Measurements from ENCODE around the gene YIF1A. TPM values are rescaled to one million over a fixed set of nuclear protein-coding genes. Genes with fewer than 3 reads are reported as not detected.
"Not testable (repeated sequence)": the region's sequence is repeated elsewhere in the genome, so short reads cannot be mapped to it uniquely, and the experiment has no call there.

The YIF1A gene
- polyA plus RNA-seq, 1 of the 3 experiments (the other 2 are of a cell fraction): 123 TPM

DNA sequence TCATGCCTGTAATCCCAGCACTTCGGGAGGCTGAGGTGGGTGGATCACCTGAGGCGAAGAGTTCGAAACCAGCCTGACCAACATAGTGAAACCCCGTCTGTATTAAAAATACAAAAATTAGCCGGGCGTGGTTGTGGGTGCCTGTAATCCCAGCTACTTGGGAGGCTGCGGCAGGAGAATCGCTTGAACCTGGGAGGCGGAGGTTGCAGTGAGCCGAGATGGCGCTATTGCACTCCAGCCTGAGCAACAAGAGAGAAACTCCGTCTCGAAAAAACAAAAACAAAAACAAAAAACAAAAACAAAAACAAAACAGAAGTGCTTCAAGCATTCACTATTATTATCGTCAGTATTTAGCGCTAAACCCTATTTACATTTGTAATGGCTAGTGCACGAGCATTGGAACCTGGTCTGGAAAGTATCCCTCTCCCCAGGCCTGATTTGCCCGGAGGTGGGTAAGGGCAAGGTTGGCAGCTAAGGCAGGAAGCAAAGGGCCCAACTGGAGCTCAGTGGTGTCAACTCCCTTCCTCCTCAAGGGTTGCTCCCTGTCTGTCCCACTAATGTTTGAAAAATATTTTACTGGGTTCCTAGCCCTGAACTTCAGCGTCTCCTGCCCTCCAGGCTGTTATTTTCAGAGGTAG, 22.0 kb upstream of the YIF1A start:
- WGBS (ENCODE audit: low lambda C conversion rate): 91% methylated on average over 18 of the region's 18 CpGs
- POLR2A ChIA-PET: interaction anchor here (0.8 to 3.1 kb wide), 6 partner anchors 11 to 52 kb away, joined by 3 to 33 read pairs (median 6); partner anchors contain the start of gene RIN1

DNA sequence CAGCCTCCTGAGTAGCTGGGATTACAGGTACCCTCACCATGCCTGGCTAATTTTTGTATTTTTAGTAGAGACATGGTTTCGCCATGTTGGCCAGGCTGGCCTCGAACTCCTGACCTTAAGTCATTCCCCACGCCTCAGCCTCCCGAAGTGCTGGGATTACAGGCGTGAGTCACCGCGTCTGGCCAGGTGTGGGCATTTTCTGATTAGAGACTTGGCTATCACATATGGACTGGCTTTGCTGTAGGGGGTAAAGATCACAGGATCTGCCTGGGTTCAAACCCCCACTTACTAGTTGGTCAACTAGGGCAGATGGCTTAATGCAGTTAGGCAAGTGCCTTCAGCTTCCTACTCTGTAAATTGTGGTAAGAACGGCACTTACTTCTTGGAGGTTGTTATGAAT, 21.4 kb upstream of the YIF1A start:
- TF ChIP-seq SMC3 (IDR thresholded peaks at IDR 0.05; ENCODE audit: low read depth, low read length): no peak
- peaks cover 11 to 32% of the 10 kb centered on the region in 2 experiments; a peak in 2 of 4 replicates for H3K4me1 ChIP-seq (ENCODE audit: control insufficient read depth in 1 of 2, insufficient read depth in 2 of 2, low read depth in 1 of 2, low read length in 1 of 2)
- ChIA-PET POLR2A (interaction anchor here (1.1 kb wide), 1 partner anchor 21 kb away, joined by 4 read pairs; no protein-coding TSS in a partner anchor), CTCF (interaction anchor here (1.4 to 12.4 kb wide), 10 partner anchors 11 to 100 kb away, joined by 4 to 280 read pairs (median 44); partner anchors contain the start of genes B4GAT1, BRMS1, CNIH2 and RIN1)
- H3K79me2 ChIP-seq (ENCODE audit: insufficient read depth): no peaks in the 10 kb centered on the region
- H3K4me3 ChIP-seq (ENCODE audit: low read depth in 2 of 2, low read length in 1 of 2): no peak overlapping the region
- no peaks in the 10 kb centered on the region for H4K20me1 ChIP-seq (ENCODE audit: insufficient read depth)
- H2AFZ ChIP-seq (ENCODE audit: low read depth): no peak overlapping the region
- no peak overlapping the region for H3K27ac ChIP-seq (ENCODE audit: low read depth in 2 of 2, low read length in 1 of 2)
- H3K9me2 ChIP-seq: no peaks in the 10 kb centered on the region
- no peaks in the 10 kb centered on the region for H3K27me3 ChIP-seq (ENCODE audit: insufficient read depth)
- no peak for DNase-seq
- H3K36me3 ChIP-seq (replicated peaks in 1 of 2; ENCODE audit: control insufficient read depth in 1 of 2, insufficient read depth in 2 of 2, low read length in 1 of 2): no peaks in the 10 kb centered on the region
- WGBS (ENCODE audit: low lambda C conversion rate): 92% methylated on average over 8 of the region's 8 CpGs
- no peak overlapping the region for H3K4me2 ChIP-seq
- H3K9ac ChIP-seq: no peak overlapping the region
- no peaks in the 10 kb centered on the region for H3K9me3 ChIP-seq
- H3F3A ChIP-seq (replicated peaks; ENCODE audit: insufficient read depth): peaks cover 15% of the 10 kb centered on the region

More for the DNA sequence above, 22.0 kb upstream of the YIF1A start:
- DNase-seq; H2AFZ ChIP-seq (ENCODE audit: low read depth); H3K79me2 ChIP-seq (ENCODE audit: insufficient read depth); H4K20me1 ChIP-seq (ENCODE audit: insufficient read depth); H3K4me3 ChIP-seq (ENCODE audit: low read depth in 2 of 2, low read length in 1 of 2); H3K9me3 ChIP-seq; H3K27me3 ChIP-seq (ENCODE audit: insufficient read depth); H3K9me2 ChIP-seq; H3K4me2 ChIP-seq; H3K27ac ChIP-seq (ENCODE audit: low read depth in 2 of 2, low read length in 1 of 2); H3K36me3 ChIP-seq (replicated peaks in 1 of 2; ENCODE audit: control insufficient read depth in 1 of 2, insufficient read depth in 2 of 2, low read length in 1 of 2); H3K9ac ChIP-seq: not testable (repeated sequence)
- Histone ChIP-seq H3K4me1 (ENCODE audit: control insufficient read depth in 1 of 2, insufficient read depth in 2 of 2, low read depth in 1 of 2, low read length in 1 of 2) (peaks cover 11 to 38% of the 10 kb centered on the region in 2 experiments; a peak in 2 of 4 replicates), H3F3A (replicated peaks; ENCODE audit: insufficient read depth) (peaks cover 15% of the 10 kb centered on the region)
- CTCF ChIA-PET: interaction anchor here (0.6 to 12.4 kb wide), 37 partner anchors 11 to 174 kb away, joined by 3 to 280 read pairs (median 4); partner anchors contain the start of genes B4GAT1, BRMS1, CNIH2 and DPP3

DNA sequence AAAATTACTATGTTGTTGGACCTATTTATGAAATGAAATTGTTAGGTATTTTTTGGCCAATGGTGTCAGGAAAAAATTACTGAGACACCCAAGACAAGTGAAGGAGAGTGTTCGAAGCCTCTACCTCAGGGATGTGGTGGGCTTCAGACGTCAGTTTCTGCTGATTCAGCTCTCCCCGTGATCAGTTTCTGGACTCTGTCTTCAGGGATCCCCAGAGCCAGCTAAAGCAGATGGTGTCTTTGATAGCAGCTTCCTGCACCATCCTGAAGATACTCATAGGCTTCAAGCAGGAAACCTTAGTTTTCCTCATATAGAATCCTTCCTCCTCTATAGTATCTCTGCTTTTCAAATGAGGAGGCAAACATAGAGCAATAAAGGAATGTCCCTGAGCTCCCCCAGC, 20.5 kb upstream of the YIF1A start:
- no peaks in the 10 kb centered on the region for H3K79me2 ChIP-seq (ENCODE audit: insufficient read depth)
- no peaks in the 10 kb centered on the region for H3K9me3 ChIP-seq
- ChIA-PET POLR2A (interaction anchor here (1.1 kb wide), 1 partner anchor 20 kb away, joined by 4 read pairs; no protein-coding TSS in a partner anchor), CTCF (interaction anchor here (0.8 to 12.4 kb wide), 7 partner anchors 10 to 79 kb away, joined by 3 to 280 read pairs (median 46); partner anchors contain the start of genes B4GAT1, CNIH2 and RIN1)
- no peak overlapping the region for H3K4me3 ChIP-seq (ENCODE audit: low read depth in 2 of 2, low read length in 1 of 2)
- H3K9me2 ChIP-seq: no peaks in the 10 kb centered on the region
- no peak overlapping the region for H2AFZ ChIP-seq (ENCODE audit: low read depth)
- no peaks in the 10 kb centered on the region for H4K20me1 ChIP-seq (ENCODE audit: insufficient read depth)
- 54% methylated on average over 3 of the region's 3 CpGs for WGBS (ENCODE audit: low lambda C conversion rate)
- no peak overlapping the region for H3K27ac ChIP-seq (ENCODE audit: low read depth in 2 of 2, low read length in 1 of 2)
- DNase-seq: no peak
- no peak overlapping the region for H3K4me2 ChIP-seq
- H3K27me3 ChIP-seq (ENCODE audit: insufficient read depth): no peaks in the 10 kb centered on the region
- H3K4me1 ChIP-seq (ENCODE audit: control insufficient read depth in 1 of 2, insufficient read depth in 2 of 2, low read depth in 1 of 2, low read length in 1 of 2): peaks cover 11 to 23% of the 10 kb centered on the region in 2 experiments; a peak in 2 of 4 replicates
- no peak overlapping the region for H3K9ac ChIP-seq
- no peaks in the 10 kb centered on the region for H3K36me3 ChIP-seq (replicated peaks in 1 of 2; ENCODE audit: control insufficient read depth in 1 of 2, insufficient read depth in 2 of 2, low read length in 1 of 2)
- H3F3A ChIP-seq (replicated peaks; ENCODE audit: insufficient read depth): peaks cover 15% of the 10 kb centered on the region
- TF ChIP-seq, protein P1, sequence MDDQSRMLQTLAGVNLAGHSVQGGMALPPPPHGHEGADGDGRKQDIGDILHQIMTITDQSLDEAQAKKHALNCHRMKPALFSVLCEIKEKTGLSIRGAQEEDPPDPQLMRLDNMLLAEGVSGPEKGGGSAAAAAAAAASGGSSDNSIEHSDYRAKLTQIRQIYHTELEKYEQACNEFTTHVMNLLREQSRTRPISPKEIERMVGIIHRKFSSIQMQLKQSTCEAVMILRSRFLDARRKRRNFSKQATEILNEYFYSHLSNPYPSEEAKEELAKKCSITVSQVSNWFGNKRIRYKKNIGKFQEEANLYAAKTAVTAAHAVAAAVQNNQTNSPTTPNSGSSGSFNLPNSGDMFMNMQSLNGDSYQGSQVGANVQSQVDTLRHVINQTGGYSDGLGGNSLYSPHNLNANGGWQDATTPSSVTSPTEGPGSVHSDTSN (IDR thresholded peaks at IDR 0.05): no peak
- TF ChIP-seq, protein P2, sequence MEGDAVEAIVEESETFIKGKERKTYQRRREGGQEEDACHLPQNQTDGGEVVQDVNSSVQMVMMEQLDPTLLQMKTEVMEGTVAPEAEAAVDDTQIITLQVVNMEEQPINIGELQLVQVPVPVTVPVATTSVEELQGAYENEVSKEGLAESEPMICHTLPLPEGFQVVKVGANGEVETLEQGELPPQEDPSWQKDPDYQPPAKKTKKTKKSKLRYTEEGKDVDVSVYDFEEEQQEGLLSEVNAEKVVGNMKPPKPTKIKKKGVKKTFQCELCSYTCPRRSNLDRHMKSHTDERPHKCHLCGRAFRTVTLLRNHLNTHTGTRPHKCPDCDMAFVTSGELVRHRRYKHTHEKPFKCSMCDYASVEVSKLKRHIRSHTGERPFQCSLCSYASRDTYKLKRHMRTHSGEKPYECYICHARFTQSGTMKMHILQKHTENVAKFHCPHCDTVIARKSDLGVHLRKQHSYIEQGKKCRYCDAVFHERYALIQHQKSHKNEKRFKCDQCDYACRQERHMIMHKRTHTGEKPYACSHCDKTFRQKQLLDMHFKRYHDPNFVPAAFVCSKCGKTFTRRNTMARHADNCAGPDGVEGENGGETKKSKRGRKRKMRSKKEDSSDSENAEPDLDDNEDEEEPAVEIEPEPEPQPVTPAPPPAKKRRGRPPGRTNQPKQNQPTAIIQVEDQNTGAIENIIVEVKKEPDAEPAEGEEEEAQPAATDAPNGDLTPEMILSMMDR (IDR thresholded peaks at IDR 0.05): no peak
- TF ChIP-seq, protein P3, sequence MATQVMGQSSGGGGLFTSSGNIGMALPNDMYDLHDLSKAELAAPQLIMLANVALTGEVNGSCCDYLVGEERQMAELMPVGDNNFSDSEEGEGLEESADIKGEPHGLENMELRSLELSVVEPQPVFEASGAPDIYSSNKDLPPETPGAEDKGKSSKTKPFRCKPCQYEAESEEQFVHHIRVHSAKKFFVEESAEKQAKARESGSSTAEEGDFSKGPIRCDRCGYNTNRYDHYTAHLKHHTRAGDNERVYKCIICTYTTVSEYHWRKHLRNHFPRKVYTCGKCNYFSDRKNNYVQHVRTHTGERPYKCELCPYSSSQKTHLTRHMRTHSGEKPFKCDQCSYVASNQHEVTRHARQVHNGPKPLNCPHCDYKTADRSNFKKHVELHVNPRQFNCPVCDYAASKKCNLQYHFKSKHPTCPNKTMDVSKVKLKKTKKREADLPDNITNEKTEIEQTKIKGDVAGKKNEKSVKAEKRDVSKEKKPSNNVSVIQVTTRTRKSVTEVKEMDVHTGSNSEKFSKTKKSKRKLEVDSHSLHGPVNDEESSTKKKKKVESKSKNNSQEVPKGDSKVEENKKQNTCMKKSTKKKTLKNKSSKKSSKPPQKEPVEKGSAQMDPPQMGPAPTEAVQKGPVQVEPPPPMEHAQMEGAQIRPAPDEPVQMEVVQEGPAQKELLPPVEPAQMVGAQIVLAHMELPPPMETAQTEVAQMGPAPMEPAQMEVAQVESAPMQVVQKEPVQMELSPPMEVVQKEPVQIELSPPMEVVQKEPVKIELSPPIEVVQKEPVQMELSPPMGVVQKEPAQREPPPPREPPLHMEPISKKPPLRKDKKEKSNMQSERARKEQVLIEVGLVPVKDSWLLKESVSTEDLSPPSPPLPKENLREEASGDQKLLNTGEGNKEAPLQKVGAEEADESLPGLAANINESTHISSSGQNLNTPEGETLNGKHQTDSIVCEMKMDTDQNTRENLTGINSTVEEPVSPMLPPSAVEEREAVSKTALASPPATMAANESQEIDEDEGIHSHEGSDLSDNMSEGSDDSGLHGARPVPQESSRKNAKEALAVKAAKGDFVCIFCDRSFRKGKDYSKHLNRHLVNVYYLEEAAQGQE (IDR thresholded peaks at IDR 0.05; ENCODE audit: low read depth, low read length): no peak
- no peak for TF ChIP-seq RAD21 (IDR thresholded peaks at IDR 0.05; ENCODE audit: low read length)
- no peak for TF ChIP-seq ELF1 (IDR thresholded peaks at IDR 0.05)
- no peak for TF ChIP-seq MEF2A (IDR thresholded peaks at IDR 0.05; ENCODE audit: borderline replicate concordance, low read depth)
- no peak for TF ChIP-seq NRF1 (IDR thresholded peaks at IDR 0.05; ENCODE audit: low read depth, low read length)
- TF ChIP-seq, protein P4, sequence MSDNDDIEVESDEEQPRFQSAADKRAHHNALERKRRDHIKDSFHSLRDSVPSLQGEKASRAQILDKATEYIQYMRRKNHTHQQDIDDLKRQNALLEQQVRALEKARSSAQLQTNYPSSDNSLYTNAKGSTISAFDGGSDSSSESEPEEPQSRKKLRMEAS (IDR thresholded peaks at IDR 0.05; ENCODE audit: low read depth): no peak
- no peak for TF ChIP-seq FOXM1 (IDR thresholded peaks at IDR 0.05; ENCODE audit: low read depth)
- TF ChIP-seq, protein P5, sequence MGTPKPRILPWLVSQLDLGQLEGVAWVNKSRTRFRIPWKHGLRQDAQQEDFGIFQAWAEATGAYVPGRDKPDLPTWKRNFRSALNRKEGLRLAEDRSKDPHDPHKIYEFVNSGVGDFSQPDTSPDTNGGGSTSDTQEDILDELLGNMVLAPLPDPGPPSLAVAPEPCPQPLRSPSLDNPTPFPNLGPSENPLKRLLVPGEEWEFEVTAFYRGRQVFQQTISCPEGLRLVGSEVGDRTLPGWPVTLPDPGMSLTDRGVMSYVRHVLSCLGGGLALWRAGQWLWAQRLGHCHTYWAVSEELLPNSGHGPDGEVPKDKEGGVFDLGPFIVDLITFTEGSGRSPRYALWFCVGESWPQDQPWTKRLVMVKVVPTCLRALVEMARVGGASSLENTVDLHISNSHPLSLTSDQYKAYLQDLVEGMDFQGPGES (IDR thresholded peaks at IDR 0.05; ENCODE audit: low read depth, low read length): no peak

All from SK-N-SH (cell line).